Measurements from ENCODE around the gene CD200R1L.

CD200R1L gene

DNA sequence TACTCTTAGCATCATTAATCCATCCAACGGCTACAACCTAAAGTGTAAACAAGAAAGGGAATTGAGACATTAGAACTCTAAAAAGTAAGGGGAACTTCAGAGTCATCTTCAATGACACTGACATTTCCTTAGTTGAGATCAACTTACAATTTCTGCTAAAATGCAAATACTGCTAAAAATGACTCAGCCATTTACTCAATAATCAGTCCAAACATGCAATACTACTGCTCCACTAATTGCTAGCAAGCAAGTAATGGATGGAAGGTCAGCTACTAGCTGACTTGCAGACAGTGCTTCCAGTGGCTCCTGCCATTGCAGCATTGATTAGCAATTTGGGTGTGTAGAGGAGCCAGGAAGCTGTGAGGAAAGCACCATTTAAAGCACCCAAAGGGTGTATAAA lies 28.4 kb downstream of the CD200R1L start:
- no peak for DNase-seq

DNA sequence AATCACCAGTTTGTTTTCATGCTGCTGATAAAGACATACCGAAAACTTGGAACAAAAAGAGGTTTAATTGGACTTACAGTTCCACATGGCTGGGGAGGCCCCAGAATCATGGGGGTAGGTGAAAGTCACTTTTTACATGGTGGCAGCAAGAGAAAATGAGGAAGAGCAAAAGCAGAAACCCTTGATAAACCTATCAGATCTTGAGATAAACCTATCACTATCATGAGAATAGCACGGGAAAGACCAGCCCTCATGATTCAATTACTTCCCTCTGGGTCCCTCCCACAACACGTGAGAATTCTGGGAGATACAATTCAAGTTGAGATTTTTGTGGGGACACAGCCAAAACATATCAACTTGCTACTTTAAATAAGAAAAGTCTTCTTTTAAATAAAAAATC lies 28.9 kb downstream of the CD200R1L start:
- DNase-seq, result no peak

DNA sequence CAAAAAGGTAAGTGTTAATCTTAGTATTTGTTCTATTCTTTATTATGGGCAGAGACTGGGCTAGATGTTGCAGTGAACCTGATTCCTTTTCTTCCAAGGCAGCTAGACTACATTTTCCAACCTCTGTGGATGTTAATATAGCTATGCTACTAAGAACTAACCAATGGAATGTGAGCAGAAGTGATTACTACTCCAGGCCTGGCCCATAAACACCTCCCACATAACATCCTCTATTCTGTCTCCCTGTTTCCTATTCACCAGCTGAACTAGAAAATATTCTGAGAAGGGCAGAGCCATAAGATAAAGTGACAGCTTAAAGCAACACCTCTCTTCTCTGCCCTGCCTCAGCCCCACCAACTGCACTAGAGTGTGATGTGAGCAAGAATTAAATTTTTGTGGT lies 29.4 kb downstream of the CD200R1L start:
- DNase-seq, result no peak

DNA sequence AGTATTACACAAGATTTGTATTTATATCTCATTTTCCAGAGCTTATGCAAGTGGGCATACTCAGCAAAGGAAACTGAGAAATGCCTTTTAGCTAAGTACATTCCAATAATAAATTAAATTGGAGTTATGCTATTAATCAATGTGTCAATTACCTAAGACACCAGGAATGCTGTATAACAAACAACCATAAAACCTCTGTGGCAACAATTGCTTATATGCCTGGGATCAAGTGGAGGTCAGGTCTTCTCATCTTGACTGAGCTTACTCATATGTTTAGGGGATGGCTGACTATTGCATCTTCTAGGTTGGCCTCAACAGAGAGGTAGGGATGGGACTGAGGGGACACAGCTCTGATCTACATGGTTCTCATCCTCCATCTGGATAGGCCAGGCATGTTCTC lies 30.7 kb downstream of the CD200R1L start:
- DNase-seq, result no peak

DNA sequence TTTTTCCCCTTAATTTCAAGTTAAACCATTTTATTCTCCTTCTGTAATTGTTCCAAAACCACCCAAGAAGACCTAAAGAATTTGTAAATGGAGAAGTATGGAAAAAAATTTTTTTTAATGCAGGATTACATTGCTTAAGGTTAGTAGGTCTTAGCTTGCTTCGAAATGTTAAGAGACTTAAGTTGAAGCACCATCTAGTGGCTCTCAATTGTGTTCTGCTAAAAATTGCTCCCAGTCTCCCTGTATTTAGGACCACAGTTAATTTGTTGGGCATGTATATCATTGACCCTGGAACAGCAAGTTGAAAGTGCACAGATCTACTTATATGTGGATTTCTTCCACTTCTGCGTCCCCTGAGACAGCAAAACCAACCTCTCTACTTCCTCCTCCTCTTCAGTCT lies 32.4 kb downstream of the CD200R1L start:
- DNase-seq, result peak; percentile 7

DNA sequence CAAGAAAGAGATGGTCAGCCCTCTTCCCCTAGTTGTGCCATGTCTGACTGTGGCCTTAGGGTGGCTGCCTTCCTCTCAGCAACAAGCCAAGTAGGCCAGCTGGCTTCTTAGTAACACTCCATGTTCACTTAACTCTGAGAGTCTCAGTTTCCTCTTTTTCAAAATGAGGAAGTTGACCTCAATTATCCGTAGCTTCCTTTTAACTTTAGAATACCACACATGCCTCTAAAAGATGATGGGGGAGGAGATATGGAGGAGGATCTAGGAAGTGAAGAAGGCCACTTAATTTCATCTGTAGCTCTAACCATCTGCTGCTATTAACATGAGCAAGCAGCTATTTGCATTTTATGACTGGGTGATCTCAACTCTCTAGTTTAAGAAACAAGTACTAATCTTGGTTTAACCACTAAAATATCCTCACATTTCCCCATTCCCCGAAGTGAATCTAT lies 32.9 kb downstream of the CD200R1L start:
- no peak for DNase-seq

DNA sequence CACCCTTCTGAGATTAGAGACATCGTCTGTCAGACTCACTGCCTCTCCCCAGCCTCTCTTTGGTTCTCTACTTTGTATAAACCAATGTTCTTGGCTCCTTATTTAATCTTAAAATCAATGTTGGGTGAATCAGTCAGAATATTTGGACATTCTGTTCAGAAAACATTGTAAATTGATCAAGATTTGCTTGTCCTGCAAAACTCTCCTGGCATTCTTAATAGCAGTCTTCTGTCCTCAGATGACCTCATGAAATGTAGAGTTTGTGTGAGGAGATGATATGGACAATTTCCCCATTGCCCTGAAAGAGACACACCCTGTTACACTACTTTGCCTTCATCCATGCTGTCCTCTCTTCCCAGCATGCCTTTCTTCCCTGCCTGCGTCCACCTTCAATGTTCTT lies 33.6 kb downstream of the CD200R1L start:
- DNase-seq, result no peak

DNA sequence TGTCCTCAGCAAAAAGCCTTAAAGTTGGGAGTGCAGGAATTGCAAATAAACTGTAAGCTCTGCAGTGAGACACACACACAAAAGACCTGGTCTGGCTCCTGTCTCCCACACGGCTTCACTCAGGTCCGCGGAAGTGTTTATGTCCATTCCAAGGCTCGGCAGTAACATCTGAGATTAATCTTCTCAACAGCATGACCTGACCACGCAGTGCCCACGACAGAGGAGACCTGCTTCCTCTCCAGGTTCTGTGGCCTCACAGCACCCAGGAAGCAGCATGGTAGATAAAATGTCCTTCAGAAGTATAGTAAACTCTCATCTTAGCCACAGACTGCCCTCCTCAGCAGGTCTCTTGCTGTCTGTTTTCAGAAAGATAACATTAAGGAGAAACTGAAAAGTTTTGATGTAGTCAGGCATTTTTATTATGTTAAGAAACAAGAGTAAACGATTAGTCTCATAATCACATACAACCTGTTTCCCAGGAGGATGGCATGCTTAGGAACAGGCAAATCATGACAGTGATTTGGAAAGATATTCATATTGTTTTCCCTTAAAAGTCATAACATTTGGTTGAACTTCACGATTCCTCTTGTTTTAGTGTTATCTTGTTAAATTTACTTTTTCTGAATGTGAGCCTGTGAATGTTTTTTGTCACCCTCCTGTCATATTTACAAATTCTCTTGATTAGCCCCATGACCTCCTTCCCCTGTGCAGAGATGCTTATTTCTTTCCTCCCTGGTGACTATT lies 34.6 kb downstream of the CD200R1L start:
- no peak for DNase-seq

DNA sequence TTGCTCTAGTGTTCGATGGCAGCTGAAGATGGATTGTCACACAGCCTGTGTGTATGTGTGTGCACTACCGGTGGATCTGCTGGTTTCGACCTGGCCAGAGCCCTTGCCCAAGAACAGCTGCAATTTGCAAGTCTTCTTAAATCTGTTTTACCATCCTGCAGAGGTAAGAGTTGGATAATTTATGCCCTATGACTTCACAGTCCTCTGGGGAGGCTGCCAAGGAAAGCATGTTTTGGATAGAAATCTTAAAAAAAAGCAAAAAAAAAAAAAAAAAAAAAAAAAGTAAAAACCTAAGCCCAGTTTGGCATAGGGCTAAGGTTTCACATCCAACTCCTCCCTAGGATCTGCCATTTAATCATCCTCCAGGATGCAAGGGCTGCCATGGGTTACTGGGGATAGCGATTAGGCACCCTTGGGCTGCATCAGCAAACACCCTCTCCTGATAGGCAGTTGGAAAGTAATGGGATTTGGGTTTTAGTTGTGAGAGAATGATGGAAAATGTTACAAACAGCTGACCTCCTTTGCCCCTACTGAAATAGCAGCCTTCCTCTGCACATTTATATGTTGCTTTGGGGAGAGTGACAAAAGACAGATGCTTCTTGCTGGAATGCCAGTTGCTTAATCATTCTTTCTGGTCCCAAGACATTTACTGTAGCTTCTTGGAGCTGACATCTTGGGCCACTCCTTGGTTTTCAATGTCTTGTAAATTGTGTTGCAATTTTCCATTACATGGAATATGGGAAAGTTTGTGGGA lies 35.4 kb downstream of the CD200R1L start:
- DNase-seq, result no peak

DNA sequence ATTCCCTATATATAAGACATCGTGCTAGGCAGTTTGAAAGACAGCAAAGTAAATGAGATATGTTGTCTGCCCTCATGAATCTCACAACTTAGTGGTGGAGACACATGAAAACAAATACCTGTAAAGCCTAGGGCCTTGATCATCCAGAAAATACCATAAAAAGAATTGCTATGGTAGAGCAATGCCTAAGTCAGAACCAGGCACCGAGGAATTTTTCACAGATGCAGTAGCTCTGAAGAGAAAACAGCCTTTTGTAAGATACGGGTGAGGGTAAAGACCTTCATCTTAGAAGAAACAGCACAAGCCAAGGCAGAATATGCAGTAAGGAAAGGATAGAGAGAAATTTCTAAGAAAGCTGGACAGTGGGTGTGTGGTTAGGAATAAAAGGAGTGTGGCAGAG lies 36.1 kb downstream of the CD200R1L start:
- no peak for DNase-seq

DNA sequence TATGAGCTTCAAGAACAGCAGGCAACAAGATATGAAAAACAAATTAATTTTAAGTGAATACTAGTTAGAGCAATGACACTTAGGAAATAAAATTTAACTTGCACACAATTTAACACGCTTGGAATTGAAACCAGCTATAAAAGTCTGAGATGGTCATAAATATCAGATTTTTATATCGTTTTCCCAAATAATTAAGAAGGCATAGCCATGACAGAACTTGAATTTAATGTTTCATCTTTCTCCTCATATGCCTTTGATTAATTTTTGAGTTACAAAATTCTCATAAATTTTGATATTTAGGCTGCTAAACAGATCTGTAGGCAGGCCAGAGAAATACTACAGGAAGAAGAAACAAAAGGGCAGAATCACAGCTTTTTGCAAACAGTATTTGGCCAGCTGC lies 38.5 kb downstream of the CD200R1L start:
- DNase-seq, result no peak

DNA sequence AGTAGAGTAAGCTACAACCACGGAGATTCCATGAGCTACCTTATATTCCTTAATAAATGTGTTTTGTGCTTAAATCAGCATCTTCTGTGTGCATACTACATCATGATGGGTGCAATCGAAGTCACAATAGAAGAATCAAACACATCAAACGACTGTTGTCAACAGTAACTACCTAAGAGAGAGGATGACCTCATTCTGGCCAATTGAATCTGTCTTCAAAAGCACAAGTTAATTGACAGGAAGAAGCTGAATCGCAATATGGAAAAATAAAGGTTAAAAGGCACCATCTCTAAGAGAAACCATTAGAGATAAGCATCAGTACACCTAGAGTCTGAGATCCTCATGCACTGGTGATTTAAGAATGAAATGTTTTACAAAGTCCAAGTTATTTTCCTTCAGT lies 39.0 kb downstream of the CD200R1L start:
- no peak for DNase-seq

DNA sequence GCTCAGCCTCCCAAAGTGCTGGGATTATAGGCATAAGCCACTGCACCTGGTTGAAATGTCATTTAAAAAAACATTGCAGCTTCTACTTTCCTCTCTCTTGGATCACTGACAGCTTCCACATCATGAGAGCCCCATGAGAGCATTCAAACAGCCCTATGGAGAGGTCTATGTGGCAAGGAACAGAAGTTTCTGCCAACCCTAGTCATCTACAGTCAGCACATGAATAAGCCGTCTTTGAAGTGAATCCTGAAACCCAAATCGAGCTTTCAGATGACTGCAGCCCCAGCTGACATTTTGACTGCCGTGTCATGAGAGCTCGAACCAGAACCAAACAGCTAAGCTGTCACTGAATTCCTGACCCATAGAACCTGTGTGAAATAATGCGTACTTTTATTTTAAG lies 39.8 kb downstream of the CD200R1L start:
- DNase-seq, result no peak

DNA sequence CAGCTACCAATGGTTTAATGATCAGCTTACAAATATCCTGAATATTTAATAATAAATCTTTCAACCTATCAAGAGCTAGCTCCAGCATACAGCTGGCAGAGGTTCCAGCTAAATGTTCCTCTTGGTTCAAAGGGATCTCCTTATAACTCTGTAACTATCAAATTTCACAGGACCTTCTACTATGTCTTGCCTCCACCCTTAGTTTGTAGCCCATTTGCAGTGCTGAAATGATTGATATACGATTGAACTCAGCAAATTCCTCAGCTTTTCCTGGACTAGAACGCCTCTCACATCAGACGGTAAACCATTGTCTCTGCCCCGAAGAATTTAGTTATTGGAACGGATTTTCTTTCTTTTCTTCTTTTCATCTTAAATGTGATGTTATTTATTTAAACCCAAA lies 41.5 kb downstream of the CD200R1L start:
- no peak for DNase-seq

DNA sequence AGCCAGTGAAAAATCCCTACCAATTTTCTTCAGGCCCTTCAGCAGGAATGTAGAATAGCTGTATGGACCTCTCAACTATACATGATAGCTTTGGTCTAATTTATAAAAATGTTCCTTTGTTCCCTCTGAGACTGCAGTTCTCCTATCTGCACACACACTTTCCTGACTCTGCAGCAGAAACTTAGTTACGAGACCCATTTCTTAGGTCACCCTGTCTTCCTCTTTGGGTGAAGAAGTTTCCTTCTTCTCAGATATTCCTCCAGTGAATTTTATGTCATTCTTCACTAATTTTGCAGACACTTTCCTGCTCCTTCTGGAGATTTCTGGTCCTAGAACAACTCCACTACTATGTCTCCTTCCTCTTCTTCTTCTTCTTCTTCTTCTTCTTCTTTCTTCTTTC lies 42.6 kb downstream of the CD200R1L start:
- no peak for DNase-seq

DNA sequence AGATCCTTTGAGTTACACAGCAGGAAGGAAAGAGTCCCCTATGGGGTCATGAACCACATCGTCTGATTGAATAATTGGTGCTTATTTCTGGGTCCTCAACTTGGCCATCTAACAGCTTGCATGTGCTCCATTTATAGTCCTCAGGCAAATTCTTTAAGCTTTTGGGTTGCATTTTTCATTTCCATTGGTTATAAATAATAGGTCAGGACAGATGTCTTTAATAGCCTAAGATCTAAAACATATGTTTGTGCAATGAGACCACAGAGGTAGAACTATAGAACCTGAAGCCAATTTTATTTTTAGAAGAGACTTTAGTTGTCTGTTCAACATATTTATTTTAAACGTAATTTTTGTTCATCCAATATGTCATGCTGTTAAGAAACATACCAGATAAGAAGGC lies 43.2 kb downstream of the CD200R1L start:
- no peak for DNase-seq

DNA sequence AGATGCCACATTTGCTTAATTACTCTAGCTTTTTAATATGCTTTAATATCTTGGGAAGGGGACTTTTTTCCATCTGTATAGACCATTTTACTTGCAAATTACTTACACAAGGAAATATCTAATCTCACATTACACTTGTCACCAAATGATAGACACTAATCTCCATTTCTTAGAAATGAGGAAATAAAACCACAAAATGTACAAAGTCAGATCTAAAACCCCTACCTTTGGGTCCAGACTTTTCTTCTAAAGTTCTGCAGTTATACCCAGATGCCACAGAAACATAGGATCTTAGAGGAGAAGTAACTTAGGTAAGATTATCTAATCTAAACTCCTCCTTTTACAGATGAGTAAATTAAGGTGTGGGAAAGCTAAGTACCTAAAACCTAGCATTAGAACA lies 44.3 kb downstream of the CD200R1L start:
- no peak for DNase-seq

DNA sequence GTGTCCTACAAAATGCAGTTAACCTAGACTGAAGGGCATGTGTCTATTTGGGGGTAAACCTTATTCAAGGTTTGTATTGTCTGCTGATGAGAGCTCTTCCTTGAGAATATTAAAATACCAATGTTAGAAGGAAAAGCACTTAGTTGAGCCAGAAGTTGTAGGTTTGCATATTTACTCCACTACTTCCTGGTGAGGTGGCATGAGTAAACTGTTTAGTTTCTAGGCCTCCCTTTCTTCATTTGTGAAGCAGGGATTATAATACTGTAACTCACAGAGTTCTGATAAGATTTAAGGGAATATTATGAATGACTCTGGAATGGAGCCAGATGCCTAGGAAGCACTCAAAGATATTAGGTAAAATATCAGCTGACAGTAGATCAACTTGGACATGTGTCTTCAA lies 46.7 kb downstream of the CD200R1L start:
- DNase-seq, result no peak

DNA sequence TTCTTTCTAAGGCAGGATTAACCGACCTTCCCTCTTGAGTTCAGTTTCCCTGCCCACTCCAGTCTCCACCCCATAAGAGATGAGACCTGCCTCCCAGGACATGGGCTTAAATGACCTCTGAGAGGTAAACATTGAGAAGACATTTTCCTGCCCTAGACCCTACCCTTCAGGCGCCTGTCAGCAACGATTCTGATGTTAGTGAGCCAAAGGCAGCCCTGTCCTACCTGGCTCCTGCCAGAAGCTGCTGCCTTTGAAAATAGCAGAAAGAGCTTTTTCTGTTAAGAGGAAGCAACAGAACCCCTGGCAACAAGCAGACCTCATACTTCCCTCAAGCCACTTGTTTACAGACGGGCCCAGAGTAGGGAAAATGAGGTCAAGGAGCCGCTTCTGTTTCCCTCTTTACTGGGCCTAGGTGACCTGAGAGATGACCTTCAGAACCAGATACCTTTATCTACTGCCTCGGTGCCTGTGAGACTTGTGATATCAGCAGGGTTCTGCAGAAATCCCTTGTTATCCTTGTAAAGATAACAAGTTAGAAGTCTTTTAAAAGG lies 52.0 kb downstream of the CD200R1L start:
- peak; percentile 8 for DNase-seq

DNA sequence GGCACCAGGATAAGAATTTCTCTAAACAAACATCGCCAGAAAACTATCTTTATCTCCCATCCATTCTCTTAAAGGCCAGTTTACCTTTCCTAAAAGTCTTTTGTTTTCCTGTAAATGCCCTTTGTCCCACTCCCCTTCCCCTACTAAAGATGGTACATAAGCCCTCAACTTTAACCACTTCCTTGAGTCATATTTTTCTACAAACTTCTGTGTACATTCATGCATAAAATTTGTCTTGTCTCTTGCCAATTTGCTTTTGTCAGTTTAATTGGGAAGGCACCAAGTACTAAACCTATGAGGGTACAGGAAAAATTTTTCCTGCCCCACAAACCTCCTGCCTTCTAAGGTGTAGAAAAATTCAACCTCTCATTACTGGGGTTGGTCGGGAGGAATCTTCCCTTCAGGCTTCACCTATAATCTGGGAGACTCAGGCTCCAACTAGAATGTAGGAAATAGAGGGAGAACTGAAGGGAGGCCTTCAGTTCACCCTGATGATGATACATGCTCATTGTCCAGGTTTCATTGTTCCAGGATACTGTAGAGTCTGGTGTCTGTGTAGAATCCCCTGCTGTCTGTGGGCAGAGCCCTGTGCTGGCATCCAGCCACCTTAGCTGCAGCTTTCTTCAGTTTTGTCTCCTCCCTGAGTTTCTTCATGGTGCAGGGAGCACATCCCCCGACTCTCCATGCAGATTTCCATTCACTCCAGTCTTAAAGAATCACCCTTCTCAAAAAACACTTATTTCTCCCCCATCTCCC lies 53.2 kb downstream of the CD200R1L start:
- DNase-seq, result no peak

DNA sequence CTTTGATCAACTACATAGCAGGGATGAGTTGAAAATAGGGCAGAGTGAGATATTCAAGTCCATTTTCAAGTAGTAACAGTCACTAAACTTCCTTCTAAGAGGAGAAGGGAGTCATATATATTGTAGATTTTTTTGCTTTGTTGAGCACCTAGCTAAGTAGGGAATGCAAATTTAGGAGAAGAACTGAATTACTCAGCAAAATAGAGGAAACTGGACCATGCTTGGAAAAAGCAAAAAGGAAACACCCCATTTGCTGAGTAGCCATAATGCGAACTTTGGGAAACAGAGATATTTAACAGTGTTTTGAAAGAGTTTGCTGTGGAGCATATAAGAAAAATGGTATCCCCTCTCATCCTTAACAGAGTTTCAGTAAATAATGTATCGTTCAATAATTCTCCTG lies 54.9 kb downstream of the CD200R1L start:
- DNase-seq, result no peak

DNA sequence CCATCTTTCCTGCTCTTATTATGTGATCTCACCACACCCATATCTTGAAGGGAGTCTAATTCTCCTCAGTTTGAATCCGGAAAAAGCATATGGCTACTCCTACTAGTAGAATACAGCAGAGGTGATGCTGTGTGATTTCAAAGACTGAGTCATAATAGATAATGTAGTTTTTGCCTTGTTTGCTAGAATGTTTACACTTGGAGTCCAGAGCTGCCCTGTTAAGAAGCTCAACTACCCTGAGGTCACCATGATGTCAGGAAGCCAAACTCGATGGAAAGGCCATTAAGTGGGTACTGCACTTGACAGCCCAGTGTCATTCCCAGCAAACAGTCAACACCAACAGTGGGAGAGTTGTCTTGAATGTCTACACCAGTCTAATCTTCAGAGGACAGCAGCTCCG lies 56.9 kb downstream of the CD200R1L start:
- DNase-seq, result no peak

DNA sequence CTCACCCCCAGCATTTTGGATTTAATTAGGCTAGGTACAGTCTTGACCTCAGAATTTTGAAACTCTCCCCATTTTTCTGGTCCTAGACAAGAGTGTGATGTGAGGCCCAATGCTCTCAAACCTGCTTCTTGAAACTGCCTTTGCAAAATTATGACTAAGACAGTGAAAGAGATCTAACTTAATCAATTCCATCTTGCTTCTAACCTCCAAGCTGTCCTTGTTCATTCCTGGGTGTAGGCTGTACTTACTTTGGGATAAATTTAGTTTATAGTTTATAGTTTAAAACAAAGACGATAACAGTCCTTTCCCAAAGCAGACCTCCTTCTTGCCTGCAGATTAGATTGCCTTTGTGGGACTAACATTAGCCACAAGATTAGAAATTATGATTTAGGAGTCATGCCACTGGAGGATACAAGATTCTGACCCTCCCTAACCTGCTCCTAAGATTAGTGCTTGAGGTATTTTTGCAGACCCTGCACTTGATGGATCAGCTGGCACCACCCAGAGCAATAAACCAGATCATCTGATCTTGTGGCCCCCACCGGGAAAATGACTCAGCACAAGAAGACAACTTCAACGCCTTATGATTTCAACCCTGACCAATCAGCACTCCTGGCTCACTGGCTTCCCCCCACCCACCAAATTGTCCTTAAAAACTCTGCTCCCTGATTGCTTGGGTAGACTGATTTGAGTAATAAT lies 59.6 kb downstream of the CD200R1L start:
- DNase-seq, result no peak

All from NCI-H1092 treated with DMSO at 0.1 percent for 48 hours (cell line).